ENCODE results near the gene WWP2.
"Not testable (repeated sequence)": the region's sequence is repeated elsewhere in the genome, so short reads cannot be mapped to it uniquely, and the experiment has no call there.

The WWP2 gene

DNA sequence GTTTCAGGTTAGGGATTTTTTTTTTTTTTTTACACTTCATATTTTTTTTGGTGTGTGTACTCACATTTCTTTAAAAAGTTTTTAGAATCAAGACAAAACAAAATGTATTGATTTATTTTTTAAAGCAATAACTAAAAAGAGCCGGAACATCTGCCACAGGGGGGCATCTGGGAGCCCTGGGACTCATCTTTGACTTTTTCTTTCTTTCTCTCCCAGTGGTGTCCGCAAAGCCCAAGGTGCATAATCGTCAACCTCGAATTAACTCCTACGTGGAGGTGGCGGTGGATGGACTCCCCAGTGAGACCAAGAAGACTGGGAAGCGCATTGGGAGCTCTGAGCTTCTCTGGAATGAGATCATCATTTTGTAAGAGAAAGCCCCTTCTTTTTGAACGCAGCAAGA lies 36.3 kb downstream of the WWP2 start:
- DNase-seq, result no peak

GRCh38 chr16:69799611-69800031 lies 37.5 kb downstream of the WWP2 start:
- DNase-seq, result no peak

DNA sequence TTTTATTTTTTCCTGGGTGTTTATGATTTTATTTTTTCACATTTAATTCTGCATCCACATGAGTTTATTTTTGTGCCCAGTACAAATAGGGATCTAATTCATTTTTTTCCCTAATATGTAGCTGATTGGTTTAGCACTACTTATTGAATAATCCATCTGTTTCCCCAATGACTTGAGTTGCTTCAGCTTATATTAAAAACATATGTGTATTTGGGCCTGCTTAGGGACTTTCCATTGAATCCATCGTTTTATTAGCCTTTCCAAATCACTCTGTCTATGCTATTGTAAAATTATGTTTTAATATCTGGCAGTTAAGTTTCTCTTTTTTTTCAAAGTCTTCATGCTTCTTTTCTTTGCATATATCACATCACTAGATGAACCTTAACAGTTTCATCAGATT lies 42.2 kb downstream of the WWP2 start:
- DNase-seq, result no peak

DNA sequence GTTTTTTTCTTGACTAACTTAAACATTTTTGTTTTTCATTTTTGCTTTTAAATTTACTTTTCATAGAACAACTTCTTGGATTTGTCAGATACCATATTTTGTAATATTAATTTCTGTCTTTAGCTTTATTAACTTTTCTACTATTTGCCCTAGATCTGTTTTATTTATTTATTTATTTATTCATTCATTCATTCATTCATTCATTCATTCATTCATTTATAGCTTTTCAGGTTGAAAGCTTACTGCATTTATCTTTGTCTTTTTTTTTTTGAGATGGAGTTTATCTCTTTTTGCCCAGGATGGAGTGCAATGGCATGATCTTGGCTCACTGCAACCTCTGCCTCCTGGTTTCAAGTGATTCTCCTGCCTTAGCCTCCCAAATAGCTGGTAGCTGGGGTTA lies 44.6 kb downstream of the WWP2 start:
- DNase-seq, result not testable (repeated sequence)

GRCh38 chr16:69812688-69813014 lies 50.5 kb downstream of the WWP2 start:
- no peak for DNase-seq

GRCh38 chr16:69814078-69814477 lies 51.9 kb downstream of the WWP2 start:
- no peak for DNase-seq

GRCh38 chr16:69814561-69814960 lies 52.4 kb downstream of the WWP2 start:
- no peak for DNase-seq

- DNase-seq, result not testable (repeated sequence)
Measured at GRCh38 chr16:69815216-69815883, 53.2 kb downstream of the WWP2 start.

GRCh38 chr16:69816996-69817395 lies 54.9 kb downstream of the WWP2 start:
- no peak for DNase-seq

DNA sequence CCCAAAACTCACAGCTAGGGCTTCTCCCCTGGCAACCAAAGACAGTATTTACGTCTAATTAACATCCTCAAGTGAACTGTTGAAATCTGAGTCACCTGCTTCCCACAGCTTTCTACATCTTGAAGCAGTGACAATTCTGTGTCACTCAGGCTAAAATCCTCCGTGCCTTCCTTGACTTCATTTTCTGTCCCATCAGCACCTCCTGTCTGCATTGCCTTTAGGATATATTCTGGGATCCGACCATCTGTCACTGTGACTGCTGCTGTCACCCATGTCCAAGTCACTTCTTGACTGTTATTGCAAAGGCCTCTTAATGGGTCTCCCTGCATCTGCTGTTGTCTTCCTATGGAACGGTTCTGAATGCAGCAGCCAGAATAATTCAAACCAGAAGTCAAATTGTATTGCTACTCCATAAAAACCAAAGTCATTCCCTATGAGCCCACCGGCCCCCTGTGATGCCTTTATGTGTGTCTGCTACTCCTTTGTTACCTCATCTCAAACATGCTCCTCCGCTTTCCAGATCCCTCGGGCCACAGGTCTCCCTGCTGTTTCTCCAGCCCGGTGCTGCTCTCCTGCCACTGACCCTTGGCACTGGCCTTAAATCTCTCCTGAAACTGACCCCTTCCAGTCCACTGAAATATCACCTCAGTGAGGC lies 56.9 kb downstream of the WWP2 start:
- DNase-seq, result no peak

DNA sequence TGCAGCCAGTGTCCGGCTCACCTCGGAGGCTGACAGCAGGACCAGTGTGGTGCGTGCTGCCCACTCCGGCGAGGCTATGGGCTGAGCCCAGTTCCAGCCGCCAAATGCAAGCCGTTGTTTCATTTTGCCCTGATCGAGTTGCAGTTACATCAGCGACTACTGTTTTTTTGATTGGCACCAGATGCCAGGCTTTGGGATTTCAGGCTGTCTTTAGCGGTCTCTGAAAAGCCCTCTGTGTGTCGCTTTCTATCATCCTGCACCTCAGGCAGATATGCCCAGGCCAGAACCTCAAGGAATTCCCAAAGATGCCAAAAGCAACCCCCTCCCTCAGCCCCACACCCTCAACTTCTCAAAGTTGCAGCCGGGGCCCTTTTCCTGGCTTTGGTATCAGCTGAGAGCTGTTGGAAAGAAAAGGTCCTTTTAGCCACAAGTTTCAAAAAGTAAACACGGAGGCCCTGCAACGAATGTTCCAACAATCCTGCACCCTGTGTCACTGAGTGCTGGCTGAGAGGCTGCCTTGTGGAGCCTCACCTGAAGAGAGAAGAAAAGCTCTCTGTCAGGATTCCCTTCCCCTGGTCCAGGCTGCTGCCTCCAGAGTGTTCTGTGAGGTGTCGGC lies 58.9 kb downstream of the WWP2 start:
- DNase-seq, result no peak

DNA sequence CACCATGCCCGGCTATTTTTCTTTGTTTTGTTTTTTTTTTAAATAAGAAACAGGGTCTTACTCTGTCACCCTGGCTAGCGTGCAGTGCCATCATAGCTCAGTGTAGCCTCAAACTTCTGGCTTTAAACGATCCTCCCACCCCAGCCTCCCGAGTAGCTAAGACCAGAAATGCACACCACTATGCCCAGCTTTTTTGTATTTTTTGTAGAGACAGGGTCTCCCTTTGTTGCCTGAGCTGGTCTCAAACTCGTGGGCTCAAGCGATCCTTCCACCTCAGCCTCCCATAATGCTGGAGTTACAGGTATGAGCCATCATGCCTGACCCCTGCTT lies 59.7 kb downstream of the WWP2 start:
- DNase-seq, result no peak

- no peak for DNase-seq
Measured at GRCh38 chr16:69822174-69822935, 60.2 kb downstream of the WWP2 start.

DNA sequence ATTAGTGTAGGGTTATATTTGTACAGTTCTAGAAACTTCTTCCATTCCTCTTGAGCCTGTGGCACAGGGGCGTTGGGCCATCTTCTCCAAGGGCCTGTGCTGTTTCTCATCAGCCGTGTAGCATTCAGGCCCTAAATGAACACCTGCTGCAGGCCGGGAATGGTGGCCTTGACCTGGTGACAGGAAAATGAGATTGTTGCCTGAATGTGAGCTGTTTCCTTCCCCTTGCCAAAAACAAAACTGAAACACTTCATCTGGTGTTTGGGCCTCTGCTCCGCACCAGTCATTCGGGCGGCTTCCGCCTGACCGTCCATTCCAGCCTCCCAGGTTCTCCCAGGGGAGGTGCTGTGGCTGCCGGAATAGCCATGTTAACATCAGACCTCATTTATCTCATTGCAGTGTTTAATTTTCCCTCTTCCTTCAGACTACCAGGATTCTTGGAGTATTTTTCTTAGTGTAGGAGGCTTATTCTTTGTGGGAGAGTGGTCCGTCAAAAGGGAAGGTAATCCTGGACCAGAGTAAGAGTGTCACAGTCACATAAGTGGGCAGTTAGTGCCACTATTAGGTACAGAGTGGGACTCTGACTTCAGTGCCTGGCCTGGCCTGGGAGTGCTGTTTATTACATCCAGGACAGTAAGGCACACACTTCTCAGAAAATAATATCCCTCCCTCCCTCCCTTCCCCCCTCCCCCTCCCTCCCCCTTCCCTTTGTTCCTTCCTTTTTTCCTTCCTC lies 61.9 kb downstream of the WWP2 start:
- DNase-seq, result no peak

DNA sequence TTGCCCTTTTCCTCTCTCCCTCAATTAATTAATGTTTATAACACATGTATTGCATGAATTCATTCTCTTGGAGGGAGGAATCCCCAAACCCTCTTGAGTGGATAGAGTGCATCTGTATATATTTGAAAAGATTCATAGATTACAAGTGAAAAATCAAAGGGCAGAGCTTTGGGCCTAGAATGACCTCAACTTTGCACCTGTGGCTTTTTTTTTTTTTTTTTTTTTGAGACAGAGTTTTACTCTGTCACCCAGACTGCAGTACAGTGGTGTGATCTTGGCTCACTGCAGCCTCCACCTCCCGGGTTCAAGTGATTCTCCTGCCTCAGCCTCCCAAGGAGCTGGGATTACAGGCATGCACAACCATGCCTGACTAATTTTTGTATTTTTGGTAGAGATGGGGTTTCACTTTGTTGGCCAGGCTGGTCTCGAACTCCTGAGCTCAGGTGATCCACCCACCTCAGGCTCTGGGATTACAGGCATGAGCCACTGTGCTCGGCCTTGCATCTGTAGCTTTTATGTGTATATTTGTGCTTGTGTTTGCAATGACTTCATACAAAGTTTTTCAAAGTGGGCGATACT lies 62.5 kb downstream of the WWP2 start:
- not testable (repeated sequence) for DNase-seq

DNA sequence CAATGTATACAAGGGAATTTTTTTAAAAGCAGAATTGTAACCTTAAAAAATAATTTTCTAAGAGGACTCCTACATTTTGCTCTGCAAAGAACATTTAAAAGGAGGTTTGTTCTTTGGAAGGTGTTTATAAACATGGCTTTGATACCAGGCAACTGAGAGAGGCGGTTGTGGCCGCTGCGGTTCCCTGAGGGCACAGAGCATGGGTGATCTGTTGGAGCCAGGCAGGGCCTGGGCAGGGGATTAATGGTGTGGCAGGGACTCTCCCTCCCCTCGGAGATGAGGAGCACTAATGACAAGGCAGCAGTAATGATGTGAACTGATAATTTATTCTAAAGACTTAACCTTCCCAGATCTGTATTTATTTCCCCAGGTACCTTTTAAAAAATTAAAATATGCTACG lies 65.4 kb downstream of the WWP2 start:
- no peak for DNase-seq

DNA sequence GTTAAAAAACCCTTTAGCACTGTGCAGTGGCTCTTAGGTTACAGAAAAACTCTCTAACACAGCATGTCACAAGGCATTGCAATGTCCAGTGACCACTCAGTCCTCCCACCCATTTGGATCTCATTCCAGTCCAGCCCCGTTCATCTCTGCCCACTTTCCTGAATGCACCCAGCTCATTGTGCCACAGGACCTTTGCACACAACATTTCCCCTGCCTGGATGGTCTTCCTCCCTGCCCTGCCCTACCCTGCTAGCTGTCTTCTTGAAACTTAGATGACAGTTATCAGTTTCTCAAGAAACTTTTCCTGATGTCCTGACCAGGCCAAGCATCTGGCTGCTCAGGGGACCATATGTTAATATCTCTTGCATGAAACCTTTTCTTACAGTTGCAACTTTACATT lies 67.2 kb downstream of the WWP2 start:
- no peak for DNase-seq

- no peak for DNase-seq
Measured at GRCh38 chr16:69830146-69830533, 68.0 kb downstream of the WWP2 start.

DNA sequence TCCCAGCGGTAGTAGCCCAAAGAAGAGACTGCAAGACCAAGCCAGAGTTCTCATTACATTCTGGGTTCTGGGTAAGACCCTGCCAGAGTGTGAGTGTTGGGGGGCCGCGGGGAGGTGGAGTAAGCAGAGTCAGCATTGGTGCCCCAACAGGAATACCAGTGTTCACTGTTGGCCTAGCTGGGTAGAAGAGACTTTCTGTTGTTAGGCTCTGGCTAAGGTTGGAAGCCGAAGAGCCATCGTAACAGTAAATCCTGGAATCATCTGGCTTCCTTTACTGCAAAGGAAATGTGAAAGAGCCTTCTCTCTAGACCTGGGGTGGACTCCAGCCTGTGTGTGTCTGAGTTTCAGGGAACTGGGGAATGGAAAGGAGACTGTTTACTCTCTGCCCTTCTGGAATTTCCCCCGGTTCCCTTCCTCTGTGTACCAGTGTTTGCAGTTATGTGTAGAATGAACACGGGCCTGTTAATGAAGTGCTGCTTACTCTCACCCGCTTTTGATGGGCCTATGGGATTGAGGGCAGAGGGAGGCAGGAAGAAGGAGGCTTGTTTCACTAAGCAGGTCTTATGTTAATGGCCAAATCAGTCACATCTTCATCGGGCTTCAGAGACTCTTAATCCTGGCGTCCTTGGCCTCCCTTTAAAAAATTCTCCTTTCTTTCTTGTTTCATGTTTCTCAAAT lies 68.5 kb downstream of the WWP2 start:
- no peak for DNase-seq

DNA sequence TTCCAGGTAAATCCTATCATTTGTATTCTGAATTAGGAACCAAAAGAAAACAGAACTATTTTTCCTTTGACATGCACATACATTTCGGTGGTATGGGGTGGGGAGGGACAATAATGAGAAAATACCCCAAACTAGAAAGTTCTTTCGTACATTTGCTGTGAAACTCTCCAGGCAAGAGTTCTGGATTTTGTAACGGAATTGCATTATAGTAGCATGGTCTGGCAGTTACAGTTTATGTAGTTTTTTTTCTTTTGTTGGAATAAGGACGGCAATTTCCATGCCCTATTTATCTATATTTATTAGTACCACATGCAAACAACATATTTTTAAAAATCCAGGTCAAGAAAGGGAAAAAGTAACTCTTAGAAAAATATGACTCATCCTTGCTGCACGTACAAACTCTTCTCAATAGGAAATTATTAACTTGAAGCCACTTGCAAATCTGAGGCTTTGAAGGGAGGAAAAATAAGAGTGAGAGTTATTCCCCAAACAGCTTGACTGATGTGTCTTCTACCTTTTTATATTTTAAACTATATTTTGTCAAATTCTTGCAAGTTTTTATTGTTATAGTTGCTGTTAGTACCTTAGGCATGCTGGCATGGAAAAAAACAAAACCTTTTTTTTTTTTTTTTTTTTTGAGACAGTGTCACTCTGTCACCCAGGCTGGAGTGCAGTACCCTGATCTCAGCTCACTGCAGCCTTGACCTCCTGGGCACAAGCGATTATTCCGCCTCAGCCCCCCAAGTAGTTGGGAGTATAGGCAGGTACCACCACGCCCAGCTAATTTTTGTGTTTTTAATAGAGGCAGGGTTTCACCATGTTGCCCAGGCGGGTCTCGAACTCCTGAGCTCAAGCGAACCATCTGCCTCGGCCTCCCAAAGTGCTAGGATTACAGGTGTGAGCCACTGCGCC lies 69.3 kb downstream of the WWP2 start:
- DNase-seq, result no peak
